B cell (primary cell): ENCODE results near the gene RBPJ. TPM values are rescaled to one million over a fixed set of nuclear protein-coding genes. Genes with fewer than 3 reads are reported as not detected.

ENCODE experiments used
- ATAC-seq: fragments of 200-7000 bp; cut with Tn5 transposase; one replicate; pipeline ENCODE4 v1.10.0; 2021; ENCODE audit warnings: low read depth, mild to moderate bottlenecking, moderate number of reproducible peaks, moderate library complexity
- CTCF ChIA-PET: fragments of 350-600 bp; sonication (Branson Sonifier 250); formaldehyde crosslinking; loops from one replicate; lab custom pipeline; 2021; ENCODE audit warnings: antibody characterized with exemption, inconsistent platforms; lab: Charles Lee
- POLR2A ChIA-PET: fragments of 350-600 bp; sonication (Branson Sonifier 250); formaldehyde crosslinking; loops from one replicate; lab custom pipeline; 2021; ENCODE audit warnings: antibody characterized with exemption; lab: Charles Lee
- DNase-seq: peaks from one replicate; pipeline ENCODE4 v3.0.0; 2013
- H2AFZ ChIP-seq: 2 replicates; pipeline ENCODE4 v1.6.1; 2012; ENCODE audit warnings: mild to moderate bottlenecking, low read depth, low read length; ENCODE audit not compliant: insufficient read depth, poor library complexity, severe bottlenecking
- H3K27ac ChIP-seq, 2 donors: 1 replicate in 1 of 2; 2 replicates in 1 of 2; pipeline ENCODE4 v1.5.1; 2012 to 2013; ENCODE audit warnings: low read length in 2 of 2, mild to moderate bottlenecking in 2 of 2, moderate library complexity in 1 of 2
- H3K27me3 ChIP-seq, 4 experiments: fragments of 200-600 bp in 1 of 4; sonication (generic) in 1 of 4; replicated peaks in 1 of 4; 1 replicate in 2 of 4; 2 replicates in 2 of 4; pipeline versions ENCODE4 v1.6.1 to v1.7.0; 2013 to 2016; ENCODE audit warnings: low read length in 3 of 4, mild to moderate bottlenecking in 2 of 4, mixed read lengths in 1 of 4, moderate library complexity in 1 of 4; ENCODE audit not compliant: insufficient read depth in 4 of 4, control insufficient read depth in 3 of 4; ENCODE audit errors: control extremely low read depth in 1 of 4
- H3K36me3 ChIP-seq, 2 experiments: replicated peaks in 1 of 2; 1 replicate in 1 of 2; 2 replicates in 1 of 2; pipeline versions ENCODE4 v1.6.1 to v1.7.1; 2013; ENCODE audit warnings: low read length in 1 of 2; ENCODE audit not compliant: insufficient read depth in 2 of 2, control insufficient read depth in 1 of 2; ENCODE audit errors: control extremely low read depth in 1 of 2, extremely low read depth in 1 of 2
- H3K4me1 ChIP-seq, 2 donors: fragments of 200-600 bp in 1 of 2; sonication (generic) in 1 of 2; 1 replicate in 1 of 2; 2 replicates in 1 of 2; pipeline versions ENCODE4 v1.5.1 to v1.6.1; 2013 to 2017; ENCODE audit warnings: low read length in 2 of 2; ENCODE audit not compliant: control insufficient read depth in 2 of 2, insufficient read depth in 2 of 2
- H3K4me2 ChIP-seq: replicated peaks from 2 replicates; pipeline ENCODE3; 2012; ENCODE audit warnings: mild to moderate bottlenecking, low read depth, low read length; ENCODE audit not compliant: poor library complexity, severe bottlenecking
- H3K4me3 ChIP-seq, 5 experiments: fragments of 200-600 bp in 1 of 5; sonication (generic) in 1 of 5; 1 replicate in 3 of 5; 2 replicates in 2 of 5; pipeline versions ENCODE4 v1.5.1 to v1.7.0; 2011 to 2016; ENCODE audit warnings: low read length in 4 of 5, mild to moderate bottlenecking in 4 of 5, low read depth in 2 of 5, control low read depth in 1 of 5, moderate library complexity in 1 of 5; ENCODE audit not compliant: insufficient read depth in 1 of 5; ENCODE audit errors: control extremely low read depth in 1 of 5, extremely low read depth in 1 of 5
- H3K79me2 ChIP-seq: fragments of 200-600 bp; sonication (generic); one replicate; pipeline ENCODE4 v1.6.0; 2016; ENCODE audit warnings: low read length; ENCODE audit not compliant: control insufficient read depth, insufficient read depth
- H3K9ac ChIP-seq: fragments of 200-600 bp; sonication (generic); 2 replicates; pipeline ENCODE4 v1.6.1; 2017; ENCODE audit warnings: mild to moderate bottlenecking, low read length, moderate library complexity
- H3K9me3 ChIP-seq, 3 donors: one replicate each; pipeline versions ENCODE4 v1.6.1 to v1.7.1; 2013; ENCODE audit warnings: low read length in 2 of 3; ENCODE audit not compliant: control insufficient read depth in 2 of 3, insufficient read depth in 1 of 3; ENCODE audit errors: control extremely low read depth in 1 of 3
- H4K20me1 ChIP-seq: 2 replicates; pipeline ENCODE4 v1.6.0; 2012; ENCODE audit warnings: mild to moderate bottlenecking, low read length; ENCODE audit not compliant: insufficient read depth, control insufficient read depth, poor library complexity, severe bottlenecking
- H3K27ac Mint-ChIP-seq: one replicate; pipeline ENCODE4 v1.8.0; 2021; ENCODE audit warnings: mixed read lengths
- H3K27me3 Mint-ChIP-seq: one replicate; pipeline ENCODE4 v1.8.0; 2021; ENCODE audit warnings: mixed read lengths
- H3K4me1 Mint-ChIP-seq: one replicate; pipeline ENCODE4 v1.8.0; 2021; ENCODE audit warnings: mixed read lengths
- H3K4me3 Mint-ChIP-seq: one replicate; pipeline ENCODE4 v1.8.0; 2021; ENCODE audit warnings: mixed read lengths
- H3K9me3 Mint-ChIP-seq: one replicate; pipeline ENCODE4 v1.8.0; 2022; ENCODE audit warnings: mixed read lengths; ENCODE audit not compliant: insufficient read depth
- CTCF ChIP-seq: fragments of 200-600 bp; IDR thresholded peaks from one replicate; pipeline ENCODE4 v1.8.0; 2022; ENCODE audit warnings: antibody characterized with exemption, mild to moderate bottlenecking
- EZH2 ChIP-seq: IDR thresholded peaks from 2 replicates; pipeline ENCODE4 v1.6.1; 2012; ENCODE audit warnings: borderline replicate concordance, low read depth, mild to moderate bottlenecking, moderate library complexity, low read length; ENCODE audit not compliant: insufficient read depth, poor library complexity, severe bottlenecking
- WGBS: methylation state at CpG from one replicate; pipeline ENCODE4 v1.1.5; 2013; ENCODE audit warnings: missing lambda C conversion rate; ENCODE audit not compliant: insufficient coverage; 5-methylcytosine and 5-hydroxymethylcytosine counted together
- intact Hi-C: fragments of 100-400 bp; cut with micrococcal nuclease; formaldehyde crosslinking; loops from one replicate; pipeline ENCODE4 v1.10.0; 2022
- polyA plus RNA-seq: library from polyadenylated mRNA; depleted of rRNA; stranded (reverse); fragments of >200 nt; gene quantifications from 2 replicates; pipeline ENCODE4 v1.2.3, GENCODE V29; 2012
- total RNA-seq, 2 donors: library from RNA; stranded (reverse); fragments of 120-200 nt in 1 of 2; gene quantifications; 1 replicate in 1 of 2; 2 replicates in 1 of 2; pipeline versions ENCODE4 v1.2.3 to v1.2.4, GENCODE V29; 2013 to 2022

Gene RBPJ
- total and polyA plus RNA-seq, 2 donors (not counting 1 experiment from before 2014, with no cell fraction given): 10.6 to 50.1 TPM

- intact Hi-C loops: no loop called here
- Histone ChIP-seq H4K20me1 (no peaks in the 10 kb centered on the region), H3K4me1 (no peaks in the 10 kb centered on the region), H3K4me2 (no peak overlapping the region), H3K4me3 (no peak overlapping the region), H3K79me2 (no peaks in the 10 kb centered on the region), H3K27ac (no peak overlapping the region), H3K9ac (no peak overlapping the region), H2AFZ (no peak overlapping the region), H3K9me3 (no peaks in the 10 kb centered on the region), H3K36me3 (peaks cover 0 to 34% of the 10 kb centered on the region in 2 experiments), H3K27me3 (no peaks in the 10 kb centered on the region)
- no peak overlapping the region for H3K27ac Mint-ChIP-seq
- WGBS: no CpG with 5 or more reads among the region's 4 CpGs
- H3K9me3 Mint-ChIP-seq: no peaks in the 10 kb centered on the region
- TF ChIP-seq EZH2 (no peak), CTCF (no peak)
- ATAC-seq: no peak
- ChIA-PET POLR2A (no interaction called here), CTCF (no interaction called here)
- no peaks in the 10 kb centered on the region for H3K4me1 Mint-ChIP-seq
- no peak for DNase-seq
- H3K4me3 Mint-ChIP-seq: no peak overlapping the region
- H3K27me3 Mint-ChIP-seq: no peaks in the 10 kb centered on the region
Measured at GRCh38 chr4:26429910-26430309, 109.1 kb downstream of the RBPJ start.

GRCh38 chr4:26431461-26432180 lies 110.8 kb downstream of the RBPJ start:
- intact Hi-C loops: no loop called here
- ATAC-seq (no peak), DNase-seq (no peak)
- Histone ChIP-seq H3K9ac (no peak overlapping the region), H3K4me3 (no peak overlapping the region), H3K4me1 (no peaks in the 10 kb centered on the region), H3K27me3 (no peaks in the 10 kb centered on the region), H3K27ac (no peak overlapping the region), H3K9me3 (no peaks in the 10 kb centered on the region), H3K36me3 (peaks cover 0 to 19% of the 10 kb centered on the region in 2 experiments), H2AFZ (no peak overlapping the region), H3K4me2 (no peak overlapping the region), H3K79me2 (no peaks in the 10 kb centered on the region), H4K20me1 (no peaks in the 10 kb centered on the region)
- no peaks in the 10 kb centered on the region for H3K4me1 Mint-ChIP-seq
- no peaks in the 10 kb centered on the region for H3K27me3 Mint-ChIP-seq
- no peak overlapping the region for H3K27ac Mint-ChIP-seq
- ChIA-PET CTCF (interaction anchor here (1.1 kb wide), 1 partner anchor 578 kb away, joined by 3 read pairs; no protein-coding TSS in a partner anchor), POLR2A (no interaction called here)
- TF ChIP-seq EZH2 (no peak), CTCF (no peak)
- no peak overlapping the region for H3K4me3 Mint-ChIP-seq
- no peaks in the 10 kb centered on the region for H3K9me3 Mint-ChIP-seq
- WGBS: no CpG with 5 or more reads among the region's 2 CpGs
